GM19395 (cell line): ENCODE measurements around the gene NUDT16L1.

Experiments used
- ATAC-seq: cut with Tn5 transposase; IDR thresholded peaks from one replicate; pipeline ENCODE4 v1.9.1; 2021; ENCODE audit warnings: mild to moderate bottlenecking, moderate library complexity; ENCODE audit not compliant: unreplicated experiment

NUDT16L1 gene

DNA sequence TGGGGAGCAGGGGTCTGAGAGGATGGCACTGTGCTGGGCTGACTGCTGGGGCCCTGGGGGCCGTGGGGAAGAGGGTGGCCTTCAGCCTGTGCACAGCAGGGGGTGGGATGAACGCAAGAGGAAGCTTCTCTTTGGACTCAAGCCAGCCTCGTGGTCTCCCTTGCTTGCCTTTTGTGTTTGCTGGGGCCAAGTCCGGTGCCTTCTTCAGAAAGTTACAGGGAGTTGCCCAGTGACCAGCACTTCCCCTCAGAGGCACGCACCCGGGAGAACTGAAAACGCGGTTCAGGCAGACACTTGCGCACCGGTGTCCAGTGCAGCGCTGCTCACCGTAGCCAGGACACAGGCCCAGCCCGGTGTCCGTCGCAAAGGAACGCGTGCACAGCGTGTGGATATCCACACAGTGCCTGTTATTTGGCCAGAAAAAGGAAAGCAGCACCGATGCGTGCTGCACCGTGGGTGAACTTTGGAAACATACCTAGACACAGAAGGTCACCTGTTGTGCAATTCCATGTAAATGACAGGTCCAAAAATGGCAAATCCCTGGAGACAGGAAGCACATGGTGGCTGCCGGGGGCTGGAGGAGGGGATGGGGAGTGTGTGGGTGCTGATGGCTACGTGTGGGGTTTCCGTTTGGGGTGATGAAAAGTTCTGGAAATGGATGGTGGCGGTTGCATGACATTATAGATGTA, 29.4 kb upstream of the NUDT16L1 start:
- ATAC-seq: no peak

DNA sequence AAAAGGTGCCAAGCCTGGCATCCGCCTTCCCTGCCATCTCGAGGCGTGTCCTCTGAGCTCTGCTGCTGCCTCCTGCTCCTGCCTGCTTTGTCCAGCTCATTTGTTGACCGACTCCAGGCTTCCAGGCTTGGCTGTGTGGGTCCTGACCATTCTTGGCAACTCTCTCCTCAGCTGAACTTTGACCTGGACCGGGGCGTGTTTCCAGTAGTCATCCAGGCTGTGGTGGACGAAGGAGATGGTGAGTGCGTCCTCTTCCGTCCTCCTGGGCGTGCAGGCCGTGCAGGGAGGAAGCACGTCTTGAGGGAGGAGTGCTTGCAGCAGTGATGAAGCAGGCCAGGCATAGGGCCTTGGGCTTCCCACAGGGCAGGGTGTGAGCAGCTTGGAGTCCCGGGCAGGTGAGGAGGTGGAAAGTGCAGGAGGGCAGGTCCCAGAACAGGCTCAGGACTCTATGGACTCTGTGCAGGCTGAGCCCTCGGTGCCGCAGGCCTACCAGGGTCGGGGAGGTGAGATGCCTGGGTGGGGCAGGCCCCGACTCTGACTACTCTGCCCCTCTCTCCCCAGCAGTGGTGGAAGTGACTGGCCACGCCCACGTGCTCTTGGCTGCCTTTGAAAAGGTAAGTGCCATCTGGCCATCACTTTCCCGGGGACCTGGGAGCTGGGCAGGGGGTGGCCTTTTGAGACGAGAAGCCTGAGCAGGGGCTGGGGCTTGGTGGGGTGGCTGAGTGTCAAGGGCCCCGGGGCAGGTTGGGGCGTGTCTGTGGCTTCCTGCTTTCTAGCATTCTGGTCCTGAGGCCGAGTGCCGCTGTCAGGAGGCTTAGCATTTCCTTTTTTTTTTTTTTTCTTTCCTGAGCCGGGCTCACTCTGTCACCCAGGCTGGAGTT, 28.6 kb upstream of the NUDT16L1 start:
- no peak for ATAC-seq

DNA sequence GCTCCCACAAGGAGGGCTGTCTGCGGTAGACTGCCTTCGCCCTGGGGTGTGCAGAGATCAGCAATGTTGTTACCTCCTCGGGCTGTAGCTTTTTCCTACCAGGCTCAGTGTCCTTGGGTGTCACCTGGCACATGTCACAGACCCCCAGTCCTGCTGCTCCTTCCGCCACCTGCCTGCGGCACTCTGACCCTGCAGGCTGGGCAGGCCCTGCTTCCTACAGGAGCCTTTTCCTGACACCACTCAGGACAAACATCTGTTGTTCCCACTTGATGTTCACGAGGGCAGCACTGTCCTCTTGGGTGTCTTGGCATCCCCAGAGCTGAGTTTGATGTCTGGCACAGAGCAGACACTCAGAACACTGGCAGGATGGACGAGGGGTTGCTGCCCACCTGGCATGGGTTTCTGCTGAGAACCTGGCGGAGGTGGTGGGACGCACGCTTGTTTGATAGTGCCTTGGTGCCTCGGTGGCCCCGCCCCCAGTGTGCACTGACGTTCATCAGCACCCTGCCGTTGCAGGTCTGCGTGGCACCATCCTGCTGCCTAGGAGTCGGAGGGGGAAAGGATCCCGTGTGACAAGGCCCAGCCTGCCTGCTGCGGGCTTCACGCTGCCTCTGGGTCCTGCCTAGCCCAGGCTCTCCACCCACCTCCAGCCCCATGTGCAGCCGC, 26.7 kb upstream of the NUDT16L1 start:
- ATAC-seq: no peak

GRCh38 chr16:4667203-4667963, 26.0 kb upstream of the NUDT16L1 start:
- no peak for ATAC-seq

GRCh38 chr16:4668313-4668960, 24.9 kb upstream of the NUDT16L1 start:
- no peak for ATAC-seq

GRCh38 chr16:4673387-4674046, 19.8 kb upstream of the NUDT16L1 start:
- ATAC-seq: no peak

- ATAC-seq: no peak
Measured at GRCh38 chr16:4674926-4675530, 18.3 kb upstream of the NUDT16L1 start.

GRCh38 chr16:4675864-4676786, 17.2 kb upstream of the NUDT16L1 start:
- ATAC-seq: no peak

GRCh38 chr16:4676831-4677230, 16.5 kb upstream of the NUDT16L1 start:
- ATAC-seq: no peak

- ATAC-seq: no peak
Measured at GRCh38 chr16:4677390-4677789, 16.0 kb upstream of the NUDT16L1 start.

- ATAC-seq: no peak
Measured at GRCh38 chr16:4677994-4678393, 15.4 kb upstream of the NUDT16L1 start.

DNA sequence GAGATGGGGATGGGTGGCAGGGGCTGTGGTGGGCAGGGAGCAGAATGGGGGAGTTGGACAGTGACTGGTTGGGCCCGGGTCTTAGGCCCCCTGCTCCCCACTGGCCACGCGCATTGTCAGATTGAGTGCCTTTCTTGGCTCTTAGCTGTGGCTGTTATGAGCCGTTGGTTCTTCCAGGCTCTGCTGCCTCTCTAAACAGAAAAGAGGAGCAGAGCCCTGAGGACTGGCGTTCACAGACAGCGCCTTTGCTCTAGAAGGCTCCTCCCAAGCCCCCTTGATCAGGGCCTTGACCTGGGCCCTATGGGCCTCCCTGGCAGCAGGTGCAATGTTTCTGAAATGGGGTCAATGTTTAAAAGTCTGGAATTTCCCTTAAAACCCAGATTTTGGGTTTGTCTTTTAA, 14.8 kb upstream of the NUDT16L1 start:
- ATAC-seq: no peak

DNA sequence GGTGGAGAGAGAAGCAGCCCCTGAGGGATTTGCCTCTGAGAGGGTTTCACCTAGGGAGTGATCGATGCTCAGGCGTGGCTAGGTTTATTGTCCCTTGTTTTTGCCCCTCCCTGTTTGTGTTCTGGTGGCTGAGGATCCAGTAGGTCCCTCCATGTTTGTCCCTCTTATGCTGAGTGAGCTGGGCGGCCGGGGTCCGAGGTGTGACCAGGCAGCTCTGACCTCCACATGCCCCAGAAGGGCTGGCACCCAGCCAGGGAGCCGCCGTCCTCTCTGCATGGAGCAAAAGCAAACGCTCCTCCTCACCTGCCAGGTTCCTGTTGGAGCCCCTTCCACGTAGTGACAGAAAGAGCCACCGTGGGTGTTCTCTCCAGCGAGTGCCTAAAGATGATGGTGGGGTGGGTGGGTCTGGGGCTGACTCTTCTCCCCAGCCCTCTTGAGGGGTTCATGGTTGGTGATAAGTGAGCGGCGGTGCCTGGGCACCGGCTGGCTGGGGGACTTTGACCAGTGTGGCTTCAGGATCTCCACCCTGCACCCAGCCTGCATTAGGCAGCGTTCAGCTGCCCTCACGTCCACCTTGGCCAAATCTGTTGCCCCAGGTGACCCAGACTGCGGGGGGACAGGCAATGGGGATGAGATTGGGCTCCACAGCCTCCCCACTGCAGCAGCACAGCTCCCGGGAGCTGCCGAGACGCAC, 14.1 kb upstream of the NUDT16L1 start:
- ATAC-seq: no peak

DNA sequence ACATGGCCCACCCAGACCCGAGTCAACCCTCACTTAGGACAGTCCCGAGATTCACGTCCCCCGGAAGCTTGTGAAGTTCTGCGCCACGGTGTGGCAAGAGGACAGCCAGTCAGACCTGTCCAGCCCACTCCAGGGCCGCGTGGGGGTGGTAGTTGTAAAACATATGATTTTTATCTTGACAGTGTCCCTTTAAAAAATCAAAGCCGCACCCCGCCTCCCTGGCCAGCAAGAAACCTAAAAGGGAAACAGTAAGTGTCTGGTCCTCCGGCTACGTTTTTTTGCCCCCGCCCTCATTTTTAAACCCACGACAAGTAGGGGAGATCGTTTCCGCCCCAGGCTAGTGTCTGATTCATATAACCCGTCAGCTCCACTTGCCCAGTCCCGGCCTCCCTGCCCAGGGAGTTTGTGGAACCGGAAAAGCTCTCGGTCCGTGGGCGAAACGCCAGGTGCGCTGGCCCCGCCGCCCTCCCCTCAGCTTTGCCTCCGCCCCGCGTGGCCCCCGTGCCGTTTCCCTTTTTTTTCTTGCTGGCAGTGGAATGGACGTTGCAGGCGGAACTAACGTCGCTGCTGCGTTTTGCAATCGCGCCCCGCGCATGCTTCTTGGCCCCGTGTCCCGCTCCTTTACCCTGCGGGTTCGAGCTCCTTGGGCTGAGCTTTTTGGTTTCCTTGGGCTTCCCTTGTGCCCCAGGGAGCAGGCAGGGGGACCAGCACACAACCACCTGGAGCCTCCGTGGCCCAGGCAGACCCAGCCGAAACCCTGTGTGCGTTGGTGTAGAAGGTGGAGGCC, 13.3 kb upstream of the NUDT16L1 start:
- no peak for ATAC-seq

DNA sequence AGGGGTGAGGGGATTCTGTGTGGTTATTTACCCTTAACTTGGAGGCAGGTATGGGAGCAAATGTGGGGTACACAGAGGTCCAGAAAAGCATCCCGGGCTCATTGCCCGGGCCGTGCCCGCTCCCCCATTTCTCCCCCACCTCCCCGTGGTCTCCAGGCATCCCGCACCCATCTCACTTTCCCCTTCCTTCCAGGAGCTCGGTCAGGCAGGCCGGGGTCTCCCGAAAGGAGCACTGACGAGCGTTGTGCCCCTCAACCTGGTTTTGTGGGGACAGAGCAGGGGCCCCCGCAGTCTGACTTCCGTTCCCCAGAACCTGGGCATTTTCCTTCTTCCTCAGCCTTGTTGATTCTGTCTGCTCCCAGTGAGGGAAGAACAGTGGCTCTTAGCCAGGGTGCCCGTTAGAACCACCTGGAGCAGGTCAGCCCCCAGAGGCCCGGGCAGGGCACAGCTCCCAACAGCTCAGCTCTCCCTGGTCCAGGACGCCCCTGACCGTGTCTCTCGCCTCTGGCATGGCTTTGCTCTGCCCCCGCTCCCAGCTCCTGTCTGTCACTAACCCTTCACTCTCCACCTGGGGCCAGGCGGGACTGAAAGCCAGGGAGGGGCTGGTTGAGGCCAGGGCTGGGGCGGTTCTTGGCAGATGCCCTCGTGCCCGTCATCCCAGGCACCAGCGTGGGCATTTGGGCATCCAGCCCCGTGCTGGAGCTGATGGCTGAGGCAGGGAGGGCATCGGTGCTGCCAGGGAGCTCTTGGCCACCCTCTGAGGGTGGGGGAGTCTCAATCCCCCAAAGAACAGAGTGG, 12.5 kb upstream of the NUDT16L1 start:
- ATAC-seq: no peak

- no peak for ATAC-seq
Measured at GRCh38 chr16:4681471-4682083, 11.8 kb upstream of the NUDT16L1 start.
